Sigmoid colon (tissue), 4 donors: ENCODE data around the gene IL12B.

ENCODE experiments used
- EP300 ChIP-seq, 4 donors: sonication (generic); formaldehyde crosslinking; IDR thresholded peaks; one replicate each; pipeline ENCODE4 v1.6.1; 2017; ENCODE audit warnings: antibody characterized with exemption in 4 of 4
- POLR2A ChIP-seq, 2 donors: fragments of 450-650 bp; IDR thresholded peaks; one replicate each; pipeline ENCODE4 v1.6.1; 2016; ENCODE audit warnings: antibody characterized with exemption in 2 of 2, mild to moderate bottlenecking in 2 of 2, moderate library complexity in 2 of 2
- POLR2AphosphoS5 ChIP-seq, 4 donors: sonication (generic); formaldehyde crosslinking; IDR thresholded peaks; one replicate each; pipeline ENCODE4 v1.6.1; 2017; ENCODE audit warnings: antibody characterized with exemption in 4 of 4
- TF ChIP-seq, protein P1 (sequence below), 4 experiments: fragments of 450-650 bp in 3 of 4; fragments of 200-600 bp in 1 of 4; IDR thresholded peaks; one replicate each; pipeline ENCODE4 v1.5.1; 2016 to 2019; ENCODE audit warnings: antibody characterized with exemption in 4 of 4, mild to moderate bottlenecking in 3 of 4, moderate library complexity in 2 of 4

DNA sequence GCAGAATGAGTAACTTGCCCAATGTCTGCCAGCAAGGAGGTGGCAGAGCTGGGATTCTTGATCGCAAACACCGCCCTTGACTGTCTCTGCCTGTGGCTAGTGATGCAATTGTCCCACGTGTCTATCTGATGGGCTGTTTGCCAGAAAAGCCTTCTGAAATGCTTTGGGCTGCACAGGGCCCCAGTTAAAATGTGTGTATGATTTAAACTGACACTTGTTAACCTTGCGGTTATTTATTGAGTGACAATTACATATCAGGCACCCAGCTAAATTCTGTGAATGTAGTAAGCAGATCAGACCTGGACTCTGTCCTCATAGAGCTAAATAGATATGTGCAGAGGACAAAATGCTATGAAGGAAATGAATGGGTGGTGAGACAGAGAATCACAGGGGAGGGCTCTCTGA is 11.6 kb upstream of the IL12B start:
- no peak for TF ChIP-seq POLR2A (IDR thresholded peaks at IDR 0.05)
- TF ChIP-seq, protein P1, sequence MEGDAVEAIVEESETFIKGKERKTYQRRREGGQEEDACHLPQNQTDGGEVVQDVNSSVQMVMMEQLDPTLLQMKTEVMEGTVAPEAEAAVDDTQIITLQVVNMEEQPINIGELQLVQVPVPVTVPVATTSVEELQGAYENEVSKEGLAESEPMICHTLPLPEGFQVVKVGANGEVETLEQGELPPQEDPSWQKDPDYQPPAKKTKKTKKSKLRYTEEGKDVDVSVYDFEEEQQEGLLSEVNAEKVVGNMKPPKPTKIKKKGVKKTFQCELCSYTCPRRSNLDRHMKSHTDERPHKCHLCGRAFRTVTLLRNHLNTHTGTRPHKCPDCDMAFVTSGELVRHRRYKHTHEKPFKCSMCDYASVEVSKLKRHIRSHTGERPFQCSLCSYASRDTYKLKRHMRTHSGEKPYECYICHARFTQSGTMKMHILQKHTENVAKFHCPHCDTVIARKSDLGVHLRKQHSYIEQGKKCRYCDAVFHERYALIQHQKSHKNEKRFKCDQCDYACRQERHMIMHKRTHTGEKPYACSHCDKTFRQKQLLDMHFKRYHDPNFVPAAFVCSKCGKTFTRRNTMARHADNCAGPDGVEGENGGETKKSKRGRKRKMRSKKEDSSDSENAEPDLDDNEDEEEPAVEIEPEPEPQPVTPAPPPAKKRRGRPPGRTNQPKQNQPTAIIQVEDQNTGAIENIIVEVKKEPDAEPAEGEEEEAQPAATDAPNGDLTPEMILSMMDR (IDR thresholded peaks at IDR 0.05) = no peak
- TF ChIP-seq POLR2AphosphoS5 (IDR thresholded peaks at IDR 0.05) = no peak
- no peak for TF ChIP-seq EP300 (IDR thresholded peaks at IDR 0.05)
